ENCODE measurements around the gene IQCH.

The IQCH gene

GRCh38 chr15:67548236-67548852 is 293.8 kb downstream of the IQCH start:
- no peaks in the 10 kb centered on the region for H3K27me3 Mint-ChIP-seq (ENCODE audit: low read depth)
- peaks cover 16% of the 10 kb centered on the region for H3K36me3 Mint-ChIP-seq (ENCODE audit: low read depth)
- peaks cover 14% of the 10 kb centered on the region for H3K4me1 Mint-ChIP-seq (ENCODE audit: low read depth)
- H3K4me3 Mint-ChIP-seq, result no peak overlapping the region
- H3K27ac Mint-ChIP-seq, result no peak overlapping the region
- no peaks in the 10 kb centered on the region for H3K9me3 Mint-ChIP-seq

GRCh38 chr15:67548862-67549651 is 294.5 kb downstream of the IQCH start:
- H3K4me3 Mint-ChIP-seq, result no peak overlapping the region
- H3K27ac Mint-ChIP-seq, result no peak overlapping the region
- peaks cover 16% of the 10 kb centered on the region for H3K36me3 Mint-ChIP-seq (ENCODE audit: low read depth)
- peaks cover 11% of the 10 kb centered on the region for H3K4me1 Mint-ChIP-seq (ENCODE audit: low read depth)
- no peaks in the 10 kb centered on the region for H3K9me3 Mint-ChIP-seq
- no peaks in the 10 kb centered on the region for H3K27me3 Mint-ChIP-seq (ENCODE audit: low read depth)

GRCh38 chr15:67549736-67550135 is 295.1 kb downstream of the IQCH start:
- Mint-ChIP-seq H3K4me1 (ENCODE audit: low read depth) (peaks cover 6% of the 10 kb centered on the region), H3K27me3 (ENCODE audit: low read depth) (no peaks in the 10 kb centered on the region), H3K4me3 (no peak overlapping the region), H3K9me3 (no peaks in the 10 kb centered on the region), H3K36me3 (ENCODE audit: low read depth) (peaks cover 19% of the 10 kb centered on the region), H3K27ac (no peak overlapping the region)

- Mint-ChIP-seq H3K4me3 (no peak overlapping the region), H3K27ac (no peak overlapping the region), H3K4me1 (ENCODE audit: low read depth) (peaks cover 2% of the 10 kb centered on the region), H3K27me3 (ENCODE audit: low read depth) (no peaks in the 10 kb centered on the region), H3K9me3 (no peaks in the 10 kb centered on the region), H3K36me3 (ENCODE audit: low read depth) (peaks cover 18% of the 10 kb centered on the region)
Measured at GRCh38 chr15:67550522-67550921, 295.9 kb downstream of the IQCH start.

- Mint-ChIP-seq H3K4me1 (ENCODE audit: low read depth) (peaks cover 2% of the 10 kb centered on the region), H3K27me3 (ENCODE audit: low read depth) (no peaks in the 10 kb centered on the region), H3K9me3 (no peaks in the 10 kb centered on the region), H3K36me3 (ENCODE audit: low read depth) (peaks cover 21% of the 10 kb centered on the region), H3K27ac (no peak overlapping the region), H3K4me3 (no peak overlapping the region)
Measured at GRCh38 chr15:67551207-67551743, 296.7 kb downstream of the IQCH start.
